GM18861 (cell line): ENCODE data around the gene NPBWR2.

Source experiments
- ATAC-seq: cut with Tn5 transposase; IDR thresholded peaks from one replicate; pipeline ENCODE4 v1.9.1; 2021; ENCODE audit not compliant: unreplicated experiment

The NPBWR2 gene

GRCh38 chr20:64063389-64064144 is 43.8 kb downstream of the NPBWR2 start:
- ATAC-seq, result no peak

- peak; percentile 66 for ATAC-seq
These were observed 44.6 kb downstream of the NPBWR2 start, which contains the start of gene TCEA2 for GRCh38 chr20:64062596-64063388. Gene TCEA2, plus strand, starts transcription at chr20:64063198. Its CDS starts 115 bp downstream, at chr20:64063313.

- ATAC-seq, result no peak
These were observed 45.1 kb downstream of the NPBWR2 start for GRCh38 chr20:64062276-64062595.

GRCh38 chr20:64058536-64058935 is 48.8 kb downstream of the NPBWR2 start:
- no peak for ATAC-seq

- ATAC-seq, result no peak
These were observed 49.5 kb downstream of the NPBWR2 start for GRCh38 chr20:64057628-64058498.

- ATAC-seq, result no peak
These were observed 50.3 kb downstream of the NPBWR2 start for GRCh38 chr20:64056889-64057627.

GRCh38 chr20:64056639-64056888 is 50.8 kb downstream of the NPBWR2 start:
- ATAC-seq, result no peak

GRCh38 chr20:64055893-64056638 is 51.3 kb downstream of the NPBWR2 start:
- ATAC-seq, result no peak

GRCh38 chr20:64055396-64055892 is 51.9 kb downstream of the NPBWR2 start:
- no peak for ATAC-seq

- ATAC-seq, result no peak
These were observed 53.3 kb downstream of the NPBWR2 start for GRCh38 chr20:64053841-64054661.
